ENCODE measurements around the gene KLHL28.
A peak's percentile ranks its signal among the peaks of the same experiment; 100 is the strongest.

KLHL28 gene

DNA sequence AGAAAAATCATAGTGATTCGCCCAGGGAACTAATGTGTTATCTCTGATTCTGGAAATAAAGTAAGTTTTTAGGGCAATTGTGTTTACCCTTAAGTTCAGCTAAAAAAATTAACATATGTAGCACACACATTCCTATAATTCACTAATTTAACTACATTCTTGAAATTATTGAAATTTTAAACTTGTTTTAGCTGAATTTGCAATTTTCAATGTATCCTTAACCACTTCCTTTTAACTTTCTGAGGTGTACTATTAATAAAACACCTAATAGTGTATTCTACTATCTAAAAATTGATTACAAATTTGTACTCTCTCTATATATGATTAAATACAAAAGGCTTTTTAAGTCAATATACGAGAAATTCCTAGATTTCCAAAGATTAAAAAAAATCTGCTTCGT, 2.2 kb downstream of the KLHL28 start:
- DNase-seq: no peak

DNA sequence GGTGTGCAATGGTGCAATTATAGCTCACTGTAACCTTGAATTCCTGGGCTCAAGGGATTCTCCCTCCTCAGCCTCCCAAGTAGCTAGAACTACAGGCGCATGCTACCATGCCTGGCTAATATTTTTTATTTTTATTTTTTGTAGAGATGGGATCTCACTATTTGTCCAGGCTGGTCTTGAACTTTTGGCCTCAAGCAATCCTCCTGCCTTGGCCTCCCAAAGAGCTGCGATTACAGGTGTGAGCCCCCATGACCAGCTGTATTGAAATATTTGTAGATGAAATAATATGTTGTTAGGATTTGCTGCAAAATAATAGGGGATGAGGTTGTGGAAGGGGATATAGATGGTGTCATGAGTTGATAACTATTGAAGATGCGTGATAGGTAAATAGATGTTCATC, 4.9 kb downstream of the KLHL28 start:
- DNase-seq: no peak

DNA sequence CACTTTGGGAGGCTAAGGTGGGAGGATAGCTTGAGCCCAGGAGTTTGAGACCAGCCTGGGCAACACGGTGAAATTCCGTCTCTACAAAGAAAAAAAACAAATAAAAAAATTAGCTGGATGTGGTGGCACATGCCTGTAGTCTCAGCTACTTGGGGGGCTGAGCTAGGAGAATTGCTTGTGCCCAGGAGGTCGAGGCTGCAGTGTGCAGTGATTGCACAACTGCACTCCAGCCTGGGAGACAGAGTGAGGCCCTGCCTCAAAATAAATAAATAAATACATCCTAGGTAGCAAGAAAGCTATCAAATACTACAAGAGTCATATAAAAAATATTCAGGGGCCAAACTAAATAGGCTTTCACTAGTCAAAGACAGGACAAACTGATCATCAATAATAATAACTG, 6.2 kb downstream of the KLHL28 start:
- no peak for DNase-seq

DNA sequence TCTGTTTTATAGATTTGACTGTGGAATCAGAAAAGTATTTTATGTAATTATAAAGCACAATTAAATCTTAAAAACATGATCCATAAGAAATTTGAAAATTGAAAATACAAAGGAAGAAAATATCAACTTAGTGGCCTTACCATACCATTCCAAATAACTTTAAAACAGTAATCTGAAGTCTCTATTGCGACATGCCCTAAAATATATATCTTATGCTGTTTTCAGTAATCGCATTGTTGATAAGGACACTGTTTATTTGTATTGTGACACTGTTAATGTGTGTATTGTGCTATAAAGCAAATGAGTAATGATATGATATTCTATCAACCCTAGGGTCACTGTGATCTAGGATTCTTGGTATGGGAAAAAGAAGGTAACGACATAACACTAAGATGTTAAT, 7.0 kb downstream of the KLHL28 start:
- no peak for DNase-seq

DNA sequence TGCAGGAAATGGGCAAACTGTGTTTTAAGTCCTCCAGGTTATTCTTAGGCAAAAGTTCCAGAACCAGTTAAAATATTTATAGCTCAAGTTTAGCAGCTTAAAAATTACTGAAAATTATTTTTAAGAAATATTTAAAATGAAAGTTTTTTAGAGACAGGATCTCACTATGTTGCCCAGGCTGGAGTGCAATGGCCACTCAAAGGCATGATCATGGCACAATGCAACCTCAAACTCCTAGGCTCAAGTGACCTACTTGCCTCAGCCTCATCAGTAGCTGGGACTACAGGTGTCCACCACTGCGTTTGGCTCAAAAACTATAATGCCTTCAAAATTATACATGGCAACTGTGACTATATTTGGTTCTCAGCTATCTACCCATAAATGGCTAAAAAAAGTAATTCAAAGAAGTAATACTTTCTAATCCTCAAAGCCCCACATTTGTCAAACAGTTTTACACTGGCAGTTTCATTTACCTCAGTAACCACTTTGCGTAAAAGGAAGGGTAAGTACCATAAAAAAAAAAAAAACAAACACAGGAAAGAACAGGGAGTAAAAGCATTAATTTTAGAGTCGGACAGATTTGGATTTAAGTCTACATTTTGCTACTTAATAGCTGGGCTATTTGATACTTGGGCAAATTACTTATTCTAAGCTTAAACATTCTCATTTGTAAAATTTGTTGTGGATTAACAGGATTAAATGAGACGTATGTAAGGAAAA, 9.2 kb downstream of the KLHL28 start:
- no peak for DNase-seq

- no peak for DNase-seq
These were observed 10.7 kb downstream of the KLHL28 start for GRCh38 chr14:44951051-44951450.

DNA sequence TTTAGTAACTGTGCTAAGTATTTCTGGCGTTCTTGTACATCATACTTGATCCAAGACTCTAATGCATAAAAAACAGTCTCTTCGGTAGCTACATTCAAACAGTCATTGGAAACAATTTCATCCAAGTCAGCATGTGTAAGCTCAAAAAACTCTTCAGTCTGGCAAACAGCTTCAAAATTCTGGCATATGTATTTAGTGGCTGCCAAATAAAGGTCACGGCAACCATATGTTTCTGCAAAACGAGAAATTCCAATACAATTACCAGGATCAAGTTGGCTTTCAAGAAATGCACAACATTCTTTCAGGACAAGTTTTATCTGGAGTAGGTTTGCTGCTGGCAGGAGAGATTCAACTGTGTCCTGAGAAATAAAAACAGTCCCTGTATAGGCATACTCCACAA, 16.5 kb downstream of the KLHL28 start:
- DNase-seq: no peak

DNA sequence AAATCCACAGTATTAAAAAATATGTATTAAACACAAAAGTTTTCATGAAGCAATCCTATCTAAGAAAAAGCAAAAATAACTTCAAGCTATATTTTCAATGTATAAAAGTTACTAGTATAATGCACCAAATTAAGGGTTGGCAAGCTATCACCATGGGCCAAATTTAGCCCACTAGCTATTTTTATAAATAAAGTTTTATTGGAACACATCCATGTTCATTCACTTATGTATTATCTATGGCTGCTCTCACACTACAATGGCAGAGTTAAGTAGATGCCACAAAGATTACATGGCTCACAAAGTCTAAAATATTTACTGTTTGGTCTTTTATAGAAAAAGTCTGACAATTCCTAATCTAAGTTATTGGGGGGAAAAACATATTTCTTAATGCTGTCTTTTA, 17.6 kb downstream of the KLHL28 start:
- no peak for DNase-seq

- no peak for DNase-seq
These were observed 19.3 kb downstream of the KLHL28 start for GRCh38 chr14:44942436-44942835.

GRCh38 chr14:44941591-44941990, 20.2 kb downstream of the KLHL28 start:
- no peak for DNase-seq

DNA sequence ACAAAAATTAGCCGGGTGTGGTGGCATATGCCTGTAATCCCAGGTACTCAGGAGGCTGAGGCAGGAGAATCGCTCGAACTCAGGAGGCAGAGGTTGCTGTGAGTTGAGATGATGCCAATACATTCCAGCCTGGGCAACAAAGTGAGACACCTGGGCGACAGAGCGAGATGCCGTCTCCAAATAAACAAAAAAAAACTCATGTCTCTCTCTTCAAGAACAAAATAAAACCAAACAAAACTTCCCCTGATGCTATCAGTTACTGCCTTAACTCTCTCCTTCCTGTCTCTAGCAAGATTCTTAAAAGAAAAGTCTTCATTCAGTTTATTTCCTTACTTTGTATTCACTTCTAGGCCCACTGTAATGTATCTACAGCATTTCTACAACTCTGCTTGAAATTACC, 20.8 kb downstream of the KLHL28 start:
- DNase-seq: no peak

- no peak for DNase-seq
These were observed 21.5 kb downstream of the KLHL28 start for GRCh38 chr14:44940211-44940610.

GRCh38 chr14:44937547-44937946, 24.2 kb downstream of the KLHL28 start:
- DNase-seq: no peak

- no peak for DNase-seq
These were observed 26.6 kb downstream of the KLHL28 start for GRCh38 chr14:44935155-44935554.

DNA sequence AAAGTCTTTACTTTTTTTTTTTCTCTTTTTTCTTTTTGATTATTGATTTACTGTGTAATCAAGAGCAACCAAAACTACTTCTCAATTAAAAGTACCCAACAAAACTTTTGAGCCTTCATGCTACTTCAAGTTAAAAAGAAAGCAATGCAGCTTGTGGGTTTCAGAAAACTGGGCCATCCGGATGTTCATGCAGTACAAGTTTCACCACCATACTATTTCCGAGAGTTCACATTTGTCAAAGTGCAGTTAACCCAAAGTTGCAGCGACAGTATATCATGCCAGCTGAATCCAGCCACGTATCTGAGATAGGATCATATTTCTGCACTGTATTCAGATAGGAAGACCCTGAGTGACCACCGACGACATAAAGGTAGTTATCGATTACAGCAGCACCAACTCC, 33.0 kb downstream of the KLHL28 start:
- DNase-seq: no peak

GRCh38 chr14:44914849-44915248, 46.9 kb downstream of the KLHL28 start:
- no peak for DNase-seq

GRCh38 chr14:44912041-44912869, 49.5 kb downstream of the KLHL28 start:
- DNase-seq: no peak

DNA sequence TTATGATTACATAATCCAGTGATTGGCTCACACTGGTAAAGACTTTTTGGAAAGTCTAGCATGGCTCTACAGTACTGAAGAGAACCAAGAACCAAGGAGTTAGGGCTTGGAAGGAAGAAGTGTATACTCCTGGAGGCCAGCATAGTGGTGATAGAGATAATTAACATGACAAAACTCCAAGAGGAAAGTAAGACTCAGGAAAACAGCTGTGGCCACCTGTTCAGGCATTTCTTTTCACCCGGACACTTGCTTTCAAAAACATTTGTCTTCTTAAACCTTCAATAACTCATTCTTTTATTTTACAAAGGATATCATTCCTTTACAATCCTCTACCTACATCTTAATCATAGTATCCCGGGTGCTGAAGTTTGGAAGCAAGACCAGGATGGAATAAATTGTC, 50.9 kb downstream of the KLHL28 start:
- DNase-seq: no peak

DNA sequence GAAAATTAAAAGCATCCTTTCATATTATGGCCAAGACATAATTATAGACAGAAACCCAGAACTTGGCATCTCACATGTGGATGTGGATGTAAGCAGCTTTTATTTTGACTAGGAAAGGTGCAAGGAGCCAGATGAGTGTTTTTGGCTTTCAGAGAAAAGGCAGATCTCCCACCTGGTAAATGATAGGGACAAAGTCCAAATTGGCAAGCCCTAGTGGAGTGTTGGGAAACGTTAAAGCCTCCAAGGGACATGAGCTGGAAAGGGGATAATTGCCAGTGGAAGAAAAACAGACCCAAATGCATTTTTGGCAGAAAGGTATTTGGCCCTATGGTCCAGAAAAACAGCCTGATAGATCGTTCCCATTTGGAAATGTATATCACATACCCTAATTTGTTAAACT, 60.1 kb downstream of the KLHL28 start:
- DNase-seq: no peak

DNA sequence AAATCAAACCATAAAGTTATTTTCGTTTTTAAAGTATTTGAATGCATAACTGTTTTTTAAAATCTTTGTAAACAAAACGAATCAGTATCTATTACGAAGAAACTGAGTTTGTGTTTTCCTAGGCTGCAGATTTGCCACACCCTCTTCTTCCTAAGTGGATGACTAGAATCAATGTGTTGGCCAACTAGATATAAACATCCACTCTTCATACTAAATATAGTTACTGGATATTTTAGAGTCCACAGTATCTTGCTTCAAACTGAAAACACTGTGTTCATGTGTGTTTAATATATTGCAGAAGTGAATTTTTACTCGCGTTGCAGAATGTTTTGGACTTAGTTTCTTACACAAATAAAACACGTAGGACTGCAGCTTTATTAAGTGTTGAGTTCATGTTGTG, 63.2 kb downstream of the KLHL28 start:
- no peak for DNase-seq

GRCh38 chr14:44897845-44898151, 63.9 kb downstream of the KLHL28 start:
- DNase-seq: no peak

DNA sequence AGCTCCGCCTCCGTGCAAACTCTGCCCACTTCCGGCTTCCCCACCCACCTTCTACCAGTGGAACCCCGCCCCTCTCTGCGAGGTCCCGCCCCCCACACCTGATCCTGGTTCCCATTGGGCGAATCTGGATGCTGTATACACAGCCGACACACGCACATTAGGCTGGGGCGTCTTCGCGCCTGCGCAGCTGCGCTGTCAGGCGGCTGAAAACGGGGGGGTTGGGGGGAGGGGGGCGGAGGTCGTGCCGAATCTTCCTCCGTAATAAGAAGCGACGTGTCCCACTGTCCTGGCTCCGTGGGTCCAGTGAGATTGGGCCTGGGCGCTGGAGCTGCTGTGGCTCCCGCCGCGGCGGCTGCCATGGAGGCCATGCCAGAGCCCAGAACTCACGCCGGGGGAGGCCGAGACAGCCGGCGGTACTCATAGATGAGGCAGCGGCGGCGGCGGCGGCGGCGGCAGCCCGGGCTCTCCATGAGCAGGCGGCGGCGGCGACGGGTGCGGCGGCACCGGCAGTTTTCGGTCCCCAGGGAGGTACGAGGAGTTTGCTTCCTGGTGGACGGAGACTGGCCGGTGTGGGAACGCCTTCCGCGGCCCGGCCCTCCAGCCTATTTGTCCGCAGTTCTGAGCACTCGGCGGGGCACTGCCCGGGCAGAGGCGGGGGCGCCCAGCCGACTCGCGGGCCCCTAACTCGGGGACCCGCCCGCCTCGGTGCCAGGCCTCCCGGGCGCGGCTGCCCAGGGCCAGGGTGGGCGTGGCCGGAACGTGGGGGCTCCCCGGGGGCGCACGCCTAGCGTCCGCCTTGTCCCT, 64.5 kb downstream of the KLHL28 start:
- peak; percentile 81 for DNase-seq

GRCh38 chr14:44896275-44897040, 65.3 kb downstream of the KLHL28 start:
- DNase-seq: no peak

Data from NCI-H187 treated with DMSO at 0.1 percent for 48 hours (cell line).